H9 (cell line): Measurements from ENCODE around the gene DNTT. TPM values are rescaled to one million over a fixed set of nuclear protein-coding genes. Genes with fewer than 3 reads are reported as not detected.

ENCODE experiments used
- DNase-seq: peaks from one replicate; pipeline ENCODE4 v3.0.0-alpha.2; 2017
- H2AFZ ChIP-seq: one replicate; pipeline ENCODE4 v1.6.1; 2013; ENCODE audit warnings: mild to moderate bottlenecking, low read length, control low read depth, moderate library complexity
- H2AK5ac ChIP-seq: 2 replicates; pipeline ENCODE4 v1.6.1; 2013; ENCODE audit warnings: low read length, control low read depth, mixed read lengths; ENCODE audit not compliant: insufficient read length
- H2BK120ac ChIP-seq: one replicate; pipeline ENCODE4 v1.6.1; 2013; ENCODE audit warnings: low read depth, mild to moderate bottlenecking, low read length, control low read depth, inconsistent platforms; ENCODE audit not compliant: poor library complexity, severe bottlenecking
- H2BK12ac ChIP-seq: 2 replicates; pipeline ENCODE4 v1.6.1; 2013; ENCODE audit warnings: low read length, control low read depth, mixed read lengths, low read depth; ENCODE audit not compliant: insufficient read length
- H2BK15ac ChIP-seq: 2 replicates; pipeline ENCODE4 v1.6.1; 2013; ENCODE audit warnings: low read depth, low read length, control low read depth
- H2BK20ac ChIP-seq: one replicate; pipeline ENCODE4 v1.6.1; 2013; ENCODE audit warnings: low read depth, mild to moderate bottlenecking, low read length, control low read depth, inconsistent platforms; ENCODE audit not compliant: poor library complexity, severe bottlenecking
- H2BK5ac ChIP-seq: 2 replicates; pipeline ENCODE4 v1.6.1; 2013; ENCODE audit warnings: low read length, control low read depth, mixed read lengths; ENCODE audit not compliant: insufficient read length
- H3K14ac ChIP-seq: 2 replicates; pipeline ENCODE4 v1.6.1; 2013; ENCODE audit warnings: low read length, control low read depth; ENCODE audit not compliant: insufficient read depth
- H3K18ac ChIP-seq: 2 replicates; pipeline ENCODE4 v1.6.1; 2013; ENCODE audit warnings: low read depth, mild to moderate bottlenecking, mixed read lengths, low read length, control low read depth; ENCODE audit not compliant: insufficient read length
- H3K23ac ChIP-seq: 2 replicates; pipeline ENCODE4 v1.6.1; 2013; ENCODE audit warnings: low read length, control low read depth, mixed read lengths, low read depth; ENCODE audit not compliant: insufficient read length
- H3K23me2 ChIP-seq: 2 replicates; pipeline ENCODE4 v1.6.1; 2013; ENCODE audit warnings: low read depth, mild to moderate bottlenecking, mixed read lengths, low read length, control low read depth; ENCODE audit not compliant: insufficient read length, poor library complexity, severe bottlenecking
- H3K27ac ChIP-seq: 2 replicates; pipeline ENCODE4 v1.5.1; 2013; ENCODE audit warnings: low read length, control low read depth, mixed read lengths, low read depth; ENCODE audit not compliant: insufficient read length
- H3K27me3 ChIP-seq: 2 replicates; pipeline ENCODE4 v1.6.1; 2013; ENCODE audit warnings: low read length, control low read depth, inconsistent platforms; ENCODE audit not compliant: insufficient read depth
- H3K4ac ChIP-seq: 2 replicates; pipeline ENCODE4 v1.6.1; 2013; ENCODE audit warnings: low read depth, mild to moderate bottlenecking, control low read depth, inconsistent platforms, low read length, moderate library complexity
- H3K4me1 ChIP-seq: 2 replicates; pipeline ENCODE4 v1.6.1; 2013; ENCODE audit warnings: low read length, control low read depth, inconsistent platforms; ENCODE audit not compliant: insufficient read depth
- H3K4me2 ChIP-seq: 2 replicates; pipeline ENCODE4 v1.6.1; 2013; ENCODE audit warnings: low read length, control low read depth, mixed read lengths; ENCODE audit not compliant: insufficient read length, insufficient read depth
- H3K56ac ChIP-seq: 2 replicates; pipeline ENCODE4 v1.6.1; 2013; ENCODE audit warnings: low read depth, mild to moderate bottlenecking, mixed read lengths, low read length, control low read depth; ENCODE audit not compliant: insufficient read length
- H3K79me1 ChIP-seq: 2 replicates; pipeline ENCODE4 v1.6.1; 2013; ENCODE audit warnings: low read depth, mild to moderate bottlenecking, moderate library complexity, low read length, control low read depth, inconsistent platforms; ENCODE audit not compliant: insufficient read depth, poor library complexity, severe bottlenecking
- H3K79me2 ChIP-seq: 2 replicates; pipeline ENCODE4 v1.6.1; 2013; ENCODE audit warnings: low read length, control low read depth, inconsistent platforms; ENCODE audit not compliant: insufficient read depth
- H3K9ac ChIP-seq: 2 replicates; pipeline ENCODE4 v1.6.1; 2013; ENCODE audit warnings: low read length, control low read depth, mixed read lengths; ENCODE audit not compliant: insufficient read length; ENCODE audit errors: extremely low read depth
- H3K9me3 ChIP-seq: one replicate; pipeline ENCODE4 v1.6.1; 2013; ENCODE audit warnings: low read depth, low read length, inconsistent platforms; ENCODE audit not compliant: control insufficient read depth
- H3T11ph ChIP-seq: one replicate; pipeline ENCODE4 v1.6.1; 2013; ENCODE audit warnings: mild to moderate bottlenecking, low read length, control low read depth, inconsistent platforms
- H4K20me1 ChIP-seq: one replicate; pipeline ENCODE4 v1.6.1; 2013; ENCODE audit not compliant: control insufficient read depth, insufficient read length, insufficient read depth
- H4K5ac ChIP-seq: 2 replicates; pipeline ENCODE4 v1.6.1; 2013; ENCODE audit warnings: low read depth, mild to moderate bottlenecking, mixed read lengths, low read length, control low read depth; ENCODE audit not compliant: insufficient read length
- H4K8ac ChIP-seq: replicated peaks from 2 replicates; pipeline ENCODE4 v1.6.1; 2013; ENCODE audit warnings: low read length, control low read depth, mixed read lengths, low read depth; ENCODE audit not compliant: insufficient read length
- H4K91ac ChIP-seq: 2 replicates; pipeline ENCODE4 v1.6.1; 2013; ENCODE audit warnings: low read depth, mild to moderate bottlenecking, moderate library complexity, mixed read lengths, low read length, control low read depth; ENCODE audit not compliant: insufficient read length
- H3K27ac Mint-ChIP-seq, 3 experiments: 2 replicates in 2 of 3; 3 replicates in 1 of 3; pipeline ENCODE4 v1.8.0; 2020 to 2021; ENCODE audit warnings: mixed read lengths in 3 of 3, mild to moderate bottlenecking in 1 of 3, moderate library complexity in 1 of 3
- H3K27me3 Mint-ChIP-seq: 2 replicates; pipeline ENCODE4 v1.8.0; 2021; ENCODE audit warnings: low read depth, mild to moderate bottlenecking, moderate library complexity, mixed read lengths
- H3K36me3 Mint-ChIP-seq, 3 experiments: 2 replicates in 2 of 3; 3 replicates in 1 of 3; pipeline ENCODE4 v1.8.0; 2020 to 2021; ENCODE audit warnings: low read depth in 3 of 3, mixed read lengths in 3 of 3; ENCODE audit not compliant: insufficient read depth in 1 of 3
- H3K4me1 Mint-ChIP-seq, 2 experiments: 2 replicates each; pipeline ENCODE4 v1.8.0; 2020; ENCODE audit warnings: mixed read lengths in 2 of 2
- H3K4me3 Mint-ChIP-seq, 2 experiments: 2 replicates in 1 of 2; 3 replicates in 1 of 2; pipeline ENCODE4 v1.8.0; 2020 to 2021; ENCODE audit warnings: mild to moderate bottlenecking in 2 of 2, mixed read lengths in 2 of 2, moderate library complexity in 1 of 2
- H3K9me3 Mint-ChIP-seq, 2 experiments: 2 replicates in 1 of 2; 3 replicates in 1 of 2; pipeline ENCODE4 v1.8.0; 2020; ENCODE audit warnings: mild to moderate bottlenecking in 2 of 2, mixed read lengths in 2 of 2, moderate library complexity in 1 of 2
- CTCF ChIP-seq: fragments of 200-600 bp; sonication (generic); conservative IDR thresholded peaks from 3 replicates; pipeline ENCODE4 v1.8.0; 2021; ENCODE audit warnings: antibody characterized with exemption, mild to moderate bottlenecking
- WGBS: extraction: QIAGEN DNeasy Blood & Tissue Kit; methylation state at CpG from one replicate; pipeline ENCODE4 v1.1.7; 2013; ENCODE audit warnings: missing lambda C conversion rate, low lambda C conversion rate, mixed read lengths; ENCODE audit not compliant: insufficient read length; ENCODE audit errors: extremely low coverage; 5-methylcytosine and 5-hydroxymethylcytosine counted together
- total RNA-seq: library from RNA; stranded (reverse); gene quantifications from 2 replicates; pipeline ENCODE4 v1.2.1, GENCODE V29; 2021

Gene DNTT
- total RNA-seq, 1 experiment from 2014 or later: not detected

DNA sequence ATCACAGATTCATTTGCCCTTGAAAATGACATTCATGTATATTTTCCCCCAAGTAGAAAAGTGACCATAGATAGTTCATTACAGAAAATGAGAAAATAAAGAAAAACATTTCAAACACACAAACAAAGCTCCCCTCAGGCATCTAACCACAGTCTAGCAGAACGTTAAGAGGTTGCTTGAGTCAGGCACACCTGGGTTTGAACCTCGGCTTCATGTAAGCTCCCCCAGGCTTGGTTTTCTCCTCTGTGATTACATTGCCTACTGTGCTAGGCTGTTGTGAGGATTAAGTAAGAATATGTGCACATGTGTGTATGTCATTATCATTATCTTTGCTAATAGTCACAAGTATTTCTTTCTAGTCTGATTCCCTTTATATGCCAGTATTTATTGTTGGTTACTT is 9.1 kb downstream of the DNTT start:
- no peak overlapping the region for H3K4me2 ChIP-seq
- peaks cover 8% of the 10 kb centered on the region; the same call in 1 of the 2 replicates for H3K4me1 ChIP-seq
- no peaks in the 10 kb centered on the region for H3K23me2 ChIP-seq
- H3K14ac ChIP-seq: no peak overlapping the region
- Mint-ChIP-seq H3K27ac (no peak overlapping the region), H3K4me1 (peaks cover 50 to 54% of the 10 kb centered on the region in 2 experiments), H3K27me3 (no peaks in the 10 kb centered on the region), H3K9me3 (no peaks in the 10 kb centered on the region; a peak in 1 of 5 replicates), H3K4me3 (no peak overlapping the region), H3K36me3 (no peaks in the 10 kb centered on the region)
- no peak overlapping the region for H2AFZ ChIP-seq
- H2BK20ac ChIP-seq: no peak overlapping the region
- DNase-seq: no peak
- no peak overlapping the region for H2BK15ac ChIP-seq
- no CpG with 5 or more reads among the region's 2 CpGs for WGBS
- H3K79me1 ChIP-seq: no peaks in the 10 kb centered on the region
- no peak overlapping the region for H3K4ac ChIP-seq
- no peak overlapping the region for H3K9ac ChIP-seq
- H3K9me3 ChIP-seq: no peaks in the 10 kb centered on the region
- H3K27me3 ChIP-seq: no peaks in the 10 kb centered on the region
- no peak overlapping the region for H4K5ac ChIP-seq
- no peak for TF ChIP-seq CTCF
- no peak overlapping the region for H3T11ph ChIP-seq
- no peak overlapping the region for H2BK12ac ChIP-seq
- no peaks in the 10 kb centered on the region for H3K79me2 ChIP-seq
- no peak overlapping the region for H3K27ac ChIP-seq
- no peak overlapping the region for H2AK5ac ChIP-seq
- H4K91ac ChIP-seq: no peak overlapping the region
- H4K20me1 ChIP-seq: no peaks in the 10 kb centered on the region
- no peak overlapping the region for H3K23ac ChIP-seq
- no peak overlapping the region for H3K18ac ChIP-seq
- H2BK5ac ChIP-seq: no peak overlapping the region
- no peak overlapping the region for H4K8ac ChIP-seq
- no peak overlapping the region for H3K56ac ChIP-seq
- no peak overlapping the region for H2BK120ac ChIP-seq
